Raji (cell line): ENCODE results near the gene KIAA1217.

Experiments
- POLR2A ChIP-seq: IDR thresholded peaks from 2 replicates; pipeline ENCODE4 v1.6.1; 2011; ENCODE audit warnings: low read depth, low read length, control low read depth; ENCODE audit not compliant: insufficient read depth

Gene KIAA1217

GRCh38 chr10:24318517-24318916 lies 109.6 kb downstream of the KIAA1217 start:
- TF ChIP-seq POLR2A = no peak

GRCh38 chr10:24320373-24320772 lies 111.4 kb downstream of the KIAA1217 start:
- no peak for TF ChIP-seq POLR2A

- no peak for TF ChIP-seq POLR2A
Observed at GRCh38 chr10:24324651-24325050, 115.7 kb downstream of the KIAA1217 start.

DNA sequence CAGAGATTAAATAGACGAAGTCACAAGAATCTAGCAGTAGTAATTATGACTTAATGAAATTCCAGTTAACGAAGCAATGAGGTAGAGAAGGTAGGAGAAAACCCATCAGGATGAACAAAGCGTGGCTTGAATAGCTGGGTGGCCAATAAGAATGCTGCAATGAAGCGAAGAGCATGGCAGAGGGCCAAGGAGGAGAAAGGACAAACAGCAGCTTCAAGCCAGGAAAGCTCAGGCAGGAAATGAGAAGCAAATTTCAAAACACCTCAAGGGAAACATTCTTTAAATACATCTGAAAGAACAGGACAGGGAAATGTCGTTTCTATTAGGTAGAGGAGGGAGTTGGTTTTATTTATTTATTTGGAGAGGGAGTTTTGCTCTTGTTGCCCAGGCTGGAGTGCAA lies 122.5 kb downstream of the KIAA1217 start:
- no peak for TF ChIP-seq POLR2A

GRCh38 chr10:24333736-24334135 lies 124.8 kb downstream of the KIAA1217 start:
- TF ChIP-seq POLR2A = no peak

DNA sequence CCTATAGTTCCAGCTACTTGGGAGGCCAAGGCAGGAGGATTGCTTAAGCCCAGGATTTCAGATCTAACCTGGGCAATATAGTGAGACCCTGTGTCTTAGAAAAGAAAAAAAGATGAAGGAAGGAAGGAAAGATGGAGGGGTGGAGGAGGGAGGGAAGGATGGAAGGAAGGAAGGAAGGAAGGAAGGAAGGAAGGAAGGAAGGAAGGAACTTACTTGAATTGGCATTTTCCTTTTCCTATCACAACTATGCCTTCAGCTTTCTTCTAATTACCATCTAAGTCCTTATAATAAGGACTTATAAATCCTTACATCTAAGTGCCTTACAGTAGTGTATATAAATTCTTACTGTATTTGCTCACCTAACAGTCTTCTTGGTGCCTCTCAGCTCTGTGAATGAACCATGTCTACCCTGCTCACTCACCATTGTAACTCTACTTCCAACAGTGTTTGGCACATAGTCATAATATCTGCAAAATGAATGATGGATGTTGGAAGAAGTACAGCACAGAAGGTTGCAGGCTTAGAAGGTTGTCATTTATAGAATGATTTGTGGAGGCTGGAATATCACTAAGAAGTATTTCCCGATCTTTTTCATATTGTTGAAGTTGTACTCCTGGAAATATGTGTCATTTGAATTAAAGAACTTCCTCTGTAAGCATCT lies 125.5 kb downstream of the KIAA1217 start:
- TF ChIP-seq POLR2A = no peak

DNA sequence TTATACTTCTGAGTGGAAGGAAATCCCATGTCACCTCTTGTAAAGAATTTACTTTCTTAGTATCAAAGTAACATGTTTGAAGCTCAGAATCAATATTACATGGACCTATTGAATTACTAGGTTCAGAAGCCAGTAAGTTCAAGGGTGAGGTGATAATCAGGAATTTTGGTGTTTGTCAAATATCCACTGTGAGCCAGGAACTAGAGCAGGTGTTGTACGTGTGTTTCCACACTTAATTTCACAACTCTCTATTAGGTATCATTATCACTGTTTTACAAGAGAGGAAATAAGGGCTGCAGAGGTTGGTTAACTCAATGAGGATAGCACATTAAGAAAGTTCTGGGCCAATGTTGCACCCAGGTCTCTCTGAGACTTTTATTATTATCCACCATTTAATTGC lies 130.4 kb downstream of the KIAA1217 start:
- no peak for TF ChIP-seq POLR2A

DNA sequence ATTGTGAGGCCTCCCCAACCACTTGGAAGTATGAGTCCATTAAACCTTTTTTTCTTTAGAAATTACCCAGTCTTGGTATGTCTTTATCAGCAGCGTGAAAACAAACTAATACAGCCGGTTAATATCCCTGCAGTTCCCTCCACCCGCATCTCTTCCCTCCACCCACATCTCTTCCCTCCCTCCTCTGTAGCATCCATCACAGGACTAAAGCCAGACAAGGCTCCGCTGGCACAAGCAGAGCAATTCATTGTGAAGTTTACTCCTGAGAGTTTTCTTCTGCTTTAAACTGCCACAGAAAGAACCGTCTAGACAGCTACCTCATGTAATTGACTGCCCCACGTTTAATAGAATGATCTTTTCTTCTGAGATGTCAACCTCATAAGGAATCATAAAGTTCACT lies 131.5 kb downstream of the KIAA1217 start:
- no peak for TF ChIP-seq POLR2A

DNA sequence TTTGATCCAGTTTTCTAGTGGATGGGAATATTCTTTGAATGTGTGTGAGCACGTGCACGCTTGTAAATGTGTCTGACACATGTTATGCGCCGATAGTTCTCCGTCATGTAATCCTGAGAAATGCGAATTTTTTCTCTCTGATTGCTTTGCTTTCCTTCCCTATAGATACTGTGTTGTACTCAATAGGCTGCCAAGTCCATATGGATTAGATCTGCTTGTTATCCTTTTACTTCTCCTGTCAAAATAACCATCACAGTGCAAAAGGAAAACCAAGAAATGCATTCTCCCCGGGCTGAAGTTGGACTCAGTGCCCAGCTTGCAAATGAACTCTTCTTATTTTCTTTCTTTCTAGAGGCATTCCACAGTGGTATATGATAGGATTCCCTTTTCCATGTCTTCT lies 131.9 kb downstream of the KIAA1217 start:
- TF ChIP-seq POLR2A = no peak

DNA sequence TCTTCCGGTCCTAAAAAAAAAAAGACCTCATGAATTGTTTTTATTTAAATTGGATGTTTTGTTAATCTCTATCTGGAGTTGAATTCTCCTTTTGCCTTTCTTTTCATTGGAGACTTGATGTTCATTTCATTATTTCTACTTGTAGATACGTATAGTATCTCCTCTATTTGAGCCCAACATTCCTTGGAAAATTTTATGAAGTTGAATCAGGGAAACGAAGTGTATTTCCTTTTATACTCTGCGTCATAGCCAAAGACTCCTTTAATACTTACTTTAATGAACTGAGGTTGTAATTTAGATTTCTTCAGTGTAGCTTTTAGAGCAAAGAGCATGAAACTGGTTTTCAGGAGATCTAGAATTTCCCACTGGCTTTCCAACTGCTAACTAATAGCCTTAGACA lies 132.4 kb downstream of the KIAA1217 start:
- no peak for TF ChIP-seq POLR2A

DNA sequence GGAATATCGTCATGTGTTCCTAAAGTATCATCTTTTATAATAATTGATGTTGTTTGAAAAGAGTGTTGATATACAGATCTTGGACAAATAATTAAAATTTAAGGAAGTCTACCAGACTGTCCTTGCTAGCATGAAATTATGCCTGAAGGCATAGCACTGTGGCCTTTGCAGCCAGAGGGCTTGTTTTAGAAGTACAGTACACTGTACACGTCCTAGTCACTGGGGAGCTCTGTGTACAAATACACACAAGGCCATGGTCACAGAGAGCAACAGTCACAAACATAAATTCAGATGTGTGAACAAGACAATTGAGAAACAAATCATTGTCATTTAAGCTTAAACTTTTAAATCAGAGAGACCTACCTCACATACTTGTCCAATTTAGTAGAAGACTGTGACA lies 133.0 kb downstream of the KIAA1217 start:
- no peak for TF ChIP-seq POLR2A

DNA sequence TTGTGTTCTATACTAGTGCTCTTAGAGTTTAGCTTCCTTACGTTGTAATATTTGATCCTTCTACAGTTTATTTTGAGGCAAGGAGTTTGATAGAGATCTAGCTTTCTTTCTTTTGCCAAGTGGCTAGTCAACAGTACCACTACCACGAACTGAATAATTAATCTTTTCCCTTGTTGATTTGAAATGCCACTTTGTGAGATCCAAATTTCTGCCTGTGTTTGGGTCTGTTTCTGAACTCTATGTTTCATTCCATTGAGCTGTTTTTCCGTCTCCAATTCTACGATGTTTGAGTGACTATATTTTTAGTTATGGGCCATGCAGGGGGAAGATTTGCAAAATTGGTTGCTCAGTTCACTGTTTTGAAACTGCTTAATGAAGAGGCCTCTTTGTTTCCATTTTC lies 134.7 kb downstream of the KIAA1217 start:
- no peak for TF ChIP-seq POLR2A

- no peak for TF ChIP-seq POLR2A
Observed at GRCh38 chr10:24344279-24344678, 135.3 kb downstream of the KIAA1217 start.

DNA sequence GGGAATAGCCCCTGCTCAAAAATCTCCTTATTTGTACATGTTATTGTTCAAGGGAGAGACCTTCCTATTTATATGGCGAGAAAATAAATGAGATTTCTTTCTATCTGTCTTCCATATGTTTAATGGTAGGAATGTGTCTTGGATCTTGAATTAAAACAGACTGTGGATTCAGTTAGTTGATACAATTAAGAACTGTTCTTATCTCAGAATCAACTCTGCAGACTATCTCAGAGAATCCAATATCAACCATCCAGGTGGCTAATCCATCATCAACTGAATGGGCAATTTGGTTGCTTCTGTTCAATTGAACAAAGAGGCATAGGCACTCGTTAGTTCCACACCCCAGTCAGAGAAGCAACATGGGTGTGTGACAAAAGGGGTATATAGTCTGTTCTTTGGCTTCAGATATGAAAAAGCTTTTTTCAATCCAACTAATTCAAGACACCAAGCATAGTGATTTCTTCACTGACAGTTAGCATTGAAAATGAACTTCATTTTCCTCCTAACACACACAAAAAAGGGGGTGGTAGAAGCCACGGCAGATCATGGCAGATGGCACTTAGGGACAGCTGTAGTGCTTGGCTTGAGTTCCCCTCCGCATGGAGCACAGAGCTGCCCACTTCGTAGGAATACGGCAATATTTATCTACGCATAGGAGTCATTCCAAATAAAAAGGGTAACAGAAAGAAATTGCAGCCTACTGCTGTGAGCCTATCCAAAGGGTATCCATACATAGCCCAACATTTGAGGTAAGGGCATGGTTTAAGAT lies 135.9 kb downstream of the KIAA1217 start:
- no peak for TF ChIP-seq POLR2A

GRCh38 chr10:24346877-24347519 lies 138.1 kb downstream of the KIAA1217 start:
- TF ChIP-seq POLR2A = no peak

GRCh38 chr10:24349379-24350001 lies 140.6 kb downstream of the KIAA1217 start:
- TF ChIP-seq POLR2A = no peak
